Endodermal cell (in vitro differentiated cells): ENCODE measurements around the gene FYN. TPM values are rescaled to one million over a fixed set of nuclear protein-coding genes. Genes with fewer than 3 reads are reported as not detected.

Experiments
- DNase-seq: peaks from one replicate; pipeline ENCODE4 v3.0.0-alpha.2; 2017
- H3K27ac ChIP-seq: 2 replicates; pipeline ENCODE4 v1.5.1; 2013; ENCODE audit warnings: mild to moderate bottlenecking, low read depth, low read length, moderate library complexity
- H3K27me3 ChIP-seq: 2 replicates; pipeline ENCODE4 v1.6.1; 2013; ENCODE audit warnings: mild to moderate bottlenecking, low read length, moderate library complexity; ENCODE audit not compliant: insufficient read depth, control insufficient read depth, poor library complexity, severe bottlenecking
- H3K36me3 ChIP-seq: 2 replicates; pipeline ENCODE4 v1.7.0; 2013; ENCODE audit warnings: mild to moderate bottlenecking, low read length, moderate library complexity; ENCODE audit not compliant: control insufficient read depth, insufficient read depth
- H3K4me1 ChIP-seq: one replicate; pipeline ENCODE4 v1.7.0; 2013; ENCODE audit warnings: low read length; ENCODE audit not compliant: control insufficient read depth, insufficient read depth
- H3K4me3 ChIP-seq: 2 replicates; pipeline ENCODE4 v1.5.1; 2013; ENCODE audit warnings: mild to moderate bottlenecking, low read length, moderate library complexity
- H3K9ac ChIP-seq: 2 replicates; pipeline ENCODE4 v1.6.1; 2013; ENCODE audit warnings: mild to moderate bottlenecking, low read length, moderate library complexity; ENCODE audit not compliant: poor library complexity, severe bottlenecking; ENCODE audit errors: extremely low read depth
- H3K9me3 ChIP-seq: 2 replicates; pipeline ENCODE4 v1.6.1; 2013; ENCODE audit warnings: mild to moderate bottlenecking, low read length, moderate library complexity; ENCODE audit not compliant: control insufficient read depth
- H3K27ac Mint-ChIP-seq: 2 replicates; pipeline ENCODE4 v1.8.0; 2020; ENCODE audit warnings: mixed read lengths
- H3K27me3 Mint-ChIP-seq: 2 replicates; pipeline ENCODE4 v1.8.0; 2021; ENCODE audit warnings: mild to moderate bottlenecking, mixed read lengths; ENCODE audit not compliant: insufficient read depth
- H3K36me3 Mint-ChIP-seq: 2 replicates; pipeline ENCODE4 v1.8.0; 2020; ENCODE audit warnings: low read depth, mixed read lengths
- H3K4me1 Mint-ChIP-seq: 2 replicates; pipeline ENCODE4 v1.8.0; 2020; ENCODE audit warnings: mixed read lengths
- H3K4me3 Mint-ChIP-seq: 2 replicates; pipeline ENCODE4 v1.8.0; 2020; ENCODE audit warnings: mild to moderate bottlenecking, moderate library complexity, mixed read lengths
- H3K9me3 Mint-ChIP-seq: 2 replicates; pipeline ENCODE4 v1.8.0; 2020; ENCODE audit warnings: mild to moderate bottlenecking, mixed read lengths
- CTCF ChIP-seq: fragments of 200-600 bp; sonication (generic); conservative IDR thresholded peaks from 2 replicates; pipeline ENCODE4 v1.5.0; 2021; ENCODE audit warnings: antibody characterized with exemption, mild to moderate bottlenecking
- WGBS, 2 experiments: methylation state at CpG; one replicate each; pipeline versions ENCODE4 v1.1.5 to v1.1.7; 2013; ENCODE audit warnings: missing lambda C conversion rate in 2 of 2, mixed read lengths in 1 of 2; ENCODE audit not compliant: insufficient coverage in 1 of 2, insufficient read length in 1 of 2; 5-methylcytosine and 5-hydroxymethylcytosine counted together
- total RNA-seq, 2 donors: library from RNA; stranded (reverse); fragmentation: NEBNext Ultra II Directional in 1 of 2; extraction: Animal tissue kit (Norgen Biotek cat#: 25700) in 1 of 2; gene quantifications; 2 replicates in 1 of 2; 3 replicates in 1 of 2; pipeline ENCODE4 v1.2.1, GENCODE V29; 2021

Gene FYN
- total RNA-seq, 2 donors from 2014 or later: 70.0 to 96.4 TPM

GRCh38 chr6:111689419-111689818, 183.8 kb downstream of the FYN start:
- H3K4me1 Mint-ChIP-seq: peaks cover 18% of the 10 kb centered on the region

GRCh38 chr6:111688331-111688730, 184.9 kb downstream of the FYN start:
- Histone ChIP-seq H3K27ac (no peak overlapping the region), H3K27me3 (no peaks in the 10 kb centered on the region), H3K4me1 (no peaks in the 10 kb centered on the region), H3K4me3 (no peak overlapping the region), H3K9ac (no peak overlapping the region), H3K9me3 (no peaks in the 10 kb centered on the region), H3K36me3 (peaks cover 52% of the 10 kb centered on the region)
- H3K27ac Mint-ChIP-seq: no peak overlapping the region
- TF ChIP-seq CTCF: no peak
- 86 to 92% methylated on average over 7 of the region's 7 CpGs for WGBS, 2 experiments
- peaks cover 47% of the 10 kb centered on the region for H3K36me3 Mint-ChIP-seq
- H3K27me3 Mint-ChIP-seq: no peaks in the 10 kb centered on the region
- DNase-seq: peak; percentile 19
- no peak overlapping the region for H3K4me3 Mint-ChIP-seq
- H3K9me3 Mint-ChIP-seq: no peaks in the 10 kb centered on the region
- H3K4me1 Mint-ChIP-seq: peaks cover 22% of the 10 kb centered on the region

More at GRCh38 chr6:111689419-111689818, 183.8 kb downstream of the FYN start:
- no peaks in the 10 kb centered on the region for H3K27me3 ChIP-seq
- H3K36me3 Mint-ChIP-seq: peaks cover 51% of the 10 kb centered on the region
- no peak for DNase-seq
- TF ChIP-seq CTCF: no peak
- no peaks in the 10 kb centered on the region for H3K4me1 ChIP-seq
- H3K36me3 ChIP-seq: peaks cover 55% of the 10 kb centered on the region
- no peak overlapping the region for H3K4me3 Mint-ChIP-seq
- H3K9ac ChIP-seq: no peak overlapping the region
- H3K27ac ChIP-seq: no peak overlapping the region
- H3K9me3 ChIP-seq: no peaks in the 10 kb centered on the region
- 100% methylated on average over 1 of the region's 1 CpG for WGBS, 2 experiments
- no peaks in the 10 kb centered on the region for H3K27me3 Mint-ChIP-seq
- H3K9me3 Mint-ChIP-seq: no peaks in the 10 kb centered on the region
- H3K27ac Mint-ChIP-seq: no peak overlapping the region
- no peak overlapping the region for H3K4me3 ChIP-seq

DNA sequence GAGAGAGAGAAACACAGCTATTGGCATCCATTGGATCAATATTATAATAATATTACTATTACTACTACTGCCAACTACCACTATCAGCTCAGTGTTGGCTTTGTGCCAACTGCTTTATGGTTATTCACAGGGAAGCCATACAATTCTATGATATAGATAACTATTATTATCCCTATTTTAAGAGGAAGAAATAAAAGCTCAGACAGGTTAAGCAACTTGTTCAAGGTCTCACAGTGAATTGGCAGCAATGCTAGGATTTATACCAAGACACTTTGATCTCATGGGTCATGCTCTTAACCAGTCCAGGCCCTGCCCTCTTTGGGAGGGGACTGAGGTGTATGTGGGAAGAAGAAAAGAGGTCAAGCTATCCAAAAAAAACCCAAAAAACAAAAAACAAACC, 185.6 kb downstream of the FYN start:
- no peaks in the 10 kb centered on the region for H3K27me3 Mint-ChIP-seq
- H3K27ac Mint-ChIP-seq: no peak overlapping the region

More for the DNA sequence above, 185.6 kb downstream of the FYN start:
- Histone ChIP-seq H3K9ac (no peak overlapping the region), H3K27me3 (no peaks in the 10 kb centered on the region), H3K4me1 (no peaks in the 10 kb centered on the region), H3K4me3 (no peak overlapping the region), H3K9me3 (no peaks in the 10 kb centered on the region), H3K36me3 (peaks cover 45% of the 10 kb centered on the region), H3K27ac (no peak overlapping the region)
- H3K4me3 Mint-ChIP-seq: no peak overlapping the region
- no peaks in the 10 kb centered on the region for H3K9me3 Mint-ChIP-seq
- H3K4me1 Mint-ChIP-seq: peaks cover 22% of the 10 kb centered on the region
- peaks cover 47% of the 10 kb centered on the region for H3K36me3 Mint-ChIP-seq
- no peak for TF ChIP-seq CTCF
- no peak for DNase-seq
